ENCODE data around the gene SPAG6. TPM values are rescaled to one million over a fixed set of nuclear protein-coding genes. Genes with fewer than 3 reads are reported as not detected.
"Not testable (repeated sequence)": the region's sequence is repeated elsewhere in the genome, so short reads cannot be mapped to it uniquely, and the experiment has no call there.

Gene SPAG6
- total RNA-seq, 1 experiment from 2014 or later: 0.79 TPM

DNA sequence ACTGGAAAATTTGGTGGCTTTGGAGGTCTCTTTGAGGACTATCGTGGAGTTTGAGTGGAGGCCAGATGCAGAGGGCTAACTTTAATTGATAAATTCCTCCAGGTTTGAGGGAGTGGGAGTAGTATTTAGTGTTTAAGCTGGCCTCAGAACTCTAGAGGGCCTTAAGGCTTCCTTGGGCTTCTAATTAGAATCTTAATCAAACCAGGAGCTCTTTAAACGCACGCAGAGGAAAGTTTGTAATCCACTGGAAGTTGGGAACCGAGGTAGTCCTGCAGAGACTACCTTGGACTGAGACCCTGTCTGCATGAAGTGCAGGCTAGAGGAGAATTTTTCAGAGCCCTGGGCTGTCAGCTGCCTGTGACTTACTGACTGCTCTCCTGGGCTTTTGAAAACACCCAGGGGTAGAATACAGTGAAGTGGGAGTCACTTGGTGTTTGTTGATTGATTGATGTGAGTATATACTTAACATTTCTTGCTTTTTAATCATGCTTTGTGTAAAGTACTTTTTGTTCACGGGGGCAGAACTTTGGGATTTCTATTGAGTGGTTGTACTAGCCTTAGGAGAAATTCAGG is 5.9 kb downstream of the SPAG6 start:
- Mint-ChIP-seq H3K36me3 (ENCODE audit: insufficient read depth, unreplicated experiment) (no peaks in the 10 kb centered on the region), H3K27me3 (ENCODE audit: insufficient read depth, unreplicated experiment) (peaks cover 2% of the 10 kb centered on the region), H3K9me3 (ENCODE audit: unreplicated experiment) (peaks cover 6% of the 10 kb centered on the region), H3K4me3 (ENCODE audit: unreplicated experiment) (no peak overlapping the region), H3K4me1 (ENCODE audit: low read depth, unreplicated experiment) (no peaks in the 10 kb centered on the region), H3K27ac (ENCODE audit: unreplicated experiment) (no peak overlapping the region)
- no peaks in the 10 kb centered on the region for H3K27me3 ChIP-seq (replicated peaks; ENCODE audit: control insufficient read depth, insufficient read depth, low read length)
- no peaks in the 10 kb centered on the region for H3K4me1 ChIP-seq
- ChIA-PET POLR2A (no interaction called here), CTCF (no interaction called here)
- H3K36me3 ChIP-seq (ENCODE audit: control insufficient read depth, insufficient read depth, low read length): no peaks in the 10 kb centered on the region
- no TSS peak for BruUV-seq (replicated peaks)
- no peaks in the 10 kb centered on the region for H3K9me3 ChIP-seq
- TF ChIP-seq, protein P1, sequence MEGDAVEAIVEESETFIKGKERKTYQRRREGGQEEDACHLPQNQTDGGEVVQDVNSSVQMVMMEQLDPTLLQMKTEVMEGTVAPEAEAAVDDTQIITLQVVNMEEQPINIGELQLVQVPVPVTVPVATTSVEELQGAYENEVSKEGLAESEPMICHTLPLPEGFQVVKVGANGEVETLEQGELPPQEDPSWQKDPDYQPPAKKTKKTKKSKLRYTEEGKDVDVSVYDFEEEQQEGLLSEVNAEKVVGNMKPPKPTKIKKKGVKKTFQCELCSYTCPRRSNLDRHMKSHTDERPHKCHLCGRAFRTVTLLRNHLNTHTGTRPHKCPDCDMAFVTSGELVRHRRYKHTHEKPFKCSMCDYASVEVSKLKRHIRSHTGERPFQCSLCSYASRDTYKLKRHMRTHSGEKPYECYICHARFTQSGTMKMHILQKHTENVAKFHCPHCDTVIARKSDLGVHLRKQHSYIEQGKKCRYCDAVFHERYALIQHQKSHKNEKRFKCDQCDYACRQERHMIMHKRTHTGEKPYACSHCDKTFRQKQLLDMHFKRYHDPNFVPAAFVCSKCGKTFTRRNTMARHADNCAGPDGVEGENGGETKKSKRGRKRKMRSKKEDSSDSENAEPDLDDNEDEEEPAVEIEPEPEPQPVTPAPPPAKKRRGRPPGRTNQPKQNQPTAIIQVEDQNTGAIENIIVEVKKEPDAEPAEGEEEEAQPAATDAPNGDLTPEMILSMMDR (IDR thresholded peaks at IDR 0.05; ENCODE audit: insufficient read depth in 1 of 2, low read depth in 1 of 2, low read length in 1 of 2, severe bottlenecking in 1 of 2, unreplicated experiment in 1 of 2): no peak
- intact Hi-C loops (cut with micrococcal nuclease; ENCODE audit: unreplicated experiment): no loop called here
- H3K4me3 ChIP-seq (ENCODE audit: low read depth, low read length): no peak overlapping the region
- no peak for DNase-seq

GRCh38 chr10:22356324-22356873 is 11.1 kb downstream of the SPAG6 start:
- Mint-ChIP-seq H3K36me3 (ENCODE audit: insufficient read depth, unreplicated experiment) (no peaks in the 10 kb centered on the region), H3K9me3 (ENCODE audit: unreplicated experiment) (no peaks in the 10 kb centered on the region), H3K4me1 (ENCODE audit: low read depth, unreplicated experiment) (no peaks in the 10 kb centered on the region), H3K4me3 (ENCODE audit: unreplicated experiment) (no peak overlapping the region), H3K27ac (ENCODE audit: unreplicated experiment) (no peak overlapping the region), H3K27me3 (ENCODE audit: insufficient read depth, unreplicated experiment) (no peaks in the 10 kb centered on the region)
- H3K9me3 ChIP-seq: no peaks in the 10 kb centered on the region
- ChIA-PET POLR2A (no interaction called here), CTCF (interaction anchor here (0.7 kb wide), 1 partner anchor 15 kb away, joined by 3 read pairs; no protein-coding TSS in a partner anchor)
- no peaks in the 10 kb centered on the region for H3K4me1 ChIP-seq
- H3K4me3 ChIP-seq (ENCODE audit: low read depth, low read length): no peak overlapping the region
- TF ChIP-seq, protein P1 (IDR thresholded peaks at IDR 0.05; ENCODE audit: insufficient read depth in 1 of 2, low read depth in 1 of 2, low read length in 1 of 2, severe bottlenecking in 1 of 2, unreplicated experiment in 1 of 2): no peak
- no peak for DNase-seq
- no peaks in the 10 kb centered on the region for H3K36me3 ChIP-seq (ENCODE audit: control insufficient read depth, insufficient read depth, low read length)
- intact Hi-C loops (cut with micrococcal nuclease; ENCODE audit: unreplicated experiment): no loop called here
- no peaks in the 10 kb centered on the region for H3K27me3 ChIP-seq (replicated peaks; ENCODE audit: control insufficient read depth, insufficient read depth, low read length)
- no TSS peak for BruUV-seq (replicated peaks)

DNA sequence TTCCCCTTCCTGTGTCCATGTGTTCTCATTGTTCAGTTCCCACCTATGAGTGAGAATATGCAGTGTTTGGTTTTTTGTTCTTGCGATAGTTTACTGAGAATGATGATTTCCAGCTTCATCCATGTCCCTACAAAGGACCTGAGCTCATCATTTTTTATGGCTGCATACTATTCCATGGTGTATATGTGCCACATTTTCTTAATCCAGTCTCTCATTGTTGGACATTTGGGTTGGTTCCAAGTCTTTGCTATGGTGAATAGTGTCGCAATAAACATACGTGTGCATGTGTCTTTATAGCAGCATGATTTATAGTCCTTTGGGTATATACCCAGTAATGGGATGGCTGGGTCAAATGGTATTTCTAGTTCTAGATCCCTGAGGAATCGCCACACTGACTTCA is 12.5 kb downstream of the SPAG6 start:
- BruUV-seq (replicated peaks); H3K27me3 Mint-ChIP-seq (ENCODE audit: insufficient read depth, unreplicated experiment); H3K4me1 Mint-ChIP-seq (ENCODE audit: low read depth, unreplicated experiment); H3K27ac Mint-ChIP-seq (ENCODE audit: unreplicated experiment); CTCF ChIA-PET; DNase-seq; H3K36me3 Mint-ChIP-seq (ENCODE audit: insufficient read depth, unreplicated experiment); H3K9me3 ChIP-seq; intact Hi-C loops (cut with micrococcal nuclease; ENCODE audit: unreplicated experiment); H3K36me3 ChIP-seq (ENCODE audit: control insufficient read depth, insufficient read depth, low read length); POLR2A ChIA-PET; H3K4me3 ChIP-seq (ENCODE audit: low read depth, low read length); H3K9me3 Mint-ChIP-seq (ENCODE audit: unreplicated experiment); H3K4me3 Mint-ChIP-seq (ENCODE audit: unreplicated experiment); H3K27me3 ChIP-seq (replicated peaks; ENCODE audit: control insufficient read depth, insufficient read depth, low read length); H3K4me1 ChIP-seq: not testable (repeated sequence)

Measured in Caco-2 (cell line).